ENCODE data around the gene TCHP.

DNA sequence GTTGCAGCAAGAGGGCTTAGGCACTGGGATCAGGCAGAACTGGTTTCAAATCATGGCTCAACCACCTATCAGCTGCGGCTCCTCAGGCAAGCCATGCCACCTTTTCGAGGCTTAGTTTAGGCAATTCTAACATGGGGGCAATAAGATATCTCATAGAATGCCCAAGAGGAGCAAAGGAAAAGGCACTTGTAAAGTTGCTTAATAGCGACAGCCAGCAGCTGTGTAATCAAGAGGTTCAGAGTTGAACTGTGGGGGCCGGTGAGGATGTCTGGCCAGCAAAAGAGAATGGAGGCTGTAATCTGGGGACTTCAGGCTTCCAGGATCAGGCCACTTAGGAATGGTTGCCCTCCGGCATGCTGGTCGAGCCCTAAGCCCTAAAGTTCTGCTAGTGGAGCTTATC, 3.0 kb upstream of the TCHP start:
- no peak for TF ChIP-seq CTCF (IDR thresholded peaks at IDR 0.05)
- no peak for TF ChIP-seq POLR2AphosphoS5 (IDR thresholded peaks at IDR 0.05)
